HepG2 (cell line): ENCODE data around the gene USP1. TPM values are rescaled to one million over a fixed set of nuclear protein-coding genes. Genes with fewer than 3 reads are reported as not detected.

Source experiments
- KDM3A ChIP-seq: IDR thresholded peaks from 2 replicates; pipeline ENCODE4 v1.6.1; 2018; ENCODE audit warnings: low read depth, missing compliant biosample characterization
- SMAD9 ChIP-seq: sonication (generic); formaldehyde crosslinking; IDR thresholded peaks from 2 replicates; pipeline ENCODE4 v1.5.1; 2020; ENCODE audit warnings: mild to moderate bottlenecking, missing genetic modification reagents
- polyA plus RNA-seq, 8 experiments: library from polyadenylated mRNA; depleted of rRNA in 3 of 8; stranded (reverse) in 7 of 8; unstranded in 1 of 8; fragments of >200 nt; fragmentation: Illumina TruSeq in 4 of 8; extraction: Trizol in 4 of 8; gene quantifications; 2 replicates each; pipeline versions ENCODE4 v1.2.1 to v1.2.3, GENCODE V29; 2011 to 2016; ENCODE audit warnings: low read depth in 4 of 8, missing spikeins in 1 of 8, mixed read lengths in 1 of 8; ENCODE audit not compliant: insufficient read depth in 1 of 8
- total RNA-seq, 5 experiments: library from RNA; depleted of rRNA; stranded (reverse); fragments of >200 nt; fragmentation: Illumina TruSeq; extraction: Trizol; gene quantifications; 2 replicates each; pipeline ENCODE4 v1.2.3, GENCODE V29; 2016; ENCODE audit warnings: low read depth in 1 of 5
- TF ChIP-seq, protein P1 (sequence below): IDR thresholded peaks from 2 replicates; pipeline ENCODE4 v1.6.1; 2012; ENCODE audit warnings: low read length, improper control_type of control experiment
- TF ChIP-seq, protein P2 (sequence below): sonication (generic); formaldehyde crosslinking; IDR thresholded peaks from 2 replicates; pipeline ENCODE4 v1.8.0; 2022; ENCODE audit warnings: mild to moderate bottlenecking, missing genetic modification reagents
- TF ChIP-seq, protein P3 (sequence below): sonication (generic); formaldehyde crosslinking; IDR thresholded peaks from 2 replicates; pipeline ENCODE4 v1.5.1; 2020; ENCODE audit warnings: mild to moderate bottlenecking, missing genetic modification reagents, borderline replicate concordance
- TF ChIP-seq, protein P4 (sequence below): sonication (generic); formaldehyde crosslinking; IDR thresholded peaks from 2 replicates; pipeline ENCODE4 v1.5.0; 2020; ENCODE audit warnings: mild to moderate bottlenecking, missing genetic modification reagents, borderline replicate concordance
- TF ChIP-seq, protein P5 (sequence below): sonication (generic); formaldehyde crosslinking; IDR thresholded peaks from 2 replicates; pipeline ENCODE4 v1.4.0; 2020; ENCODE audit warnings: mild to moderate bottlenecking, missing genetic modification reagents

The USP1 gene
- total and polyA plus RNA-seq, 2 of the 13 experiments (the other 11 are each of a cell fraction or from before 2014, with no cell fraction given): 9.0 to 64.6 TPM

DNA sequence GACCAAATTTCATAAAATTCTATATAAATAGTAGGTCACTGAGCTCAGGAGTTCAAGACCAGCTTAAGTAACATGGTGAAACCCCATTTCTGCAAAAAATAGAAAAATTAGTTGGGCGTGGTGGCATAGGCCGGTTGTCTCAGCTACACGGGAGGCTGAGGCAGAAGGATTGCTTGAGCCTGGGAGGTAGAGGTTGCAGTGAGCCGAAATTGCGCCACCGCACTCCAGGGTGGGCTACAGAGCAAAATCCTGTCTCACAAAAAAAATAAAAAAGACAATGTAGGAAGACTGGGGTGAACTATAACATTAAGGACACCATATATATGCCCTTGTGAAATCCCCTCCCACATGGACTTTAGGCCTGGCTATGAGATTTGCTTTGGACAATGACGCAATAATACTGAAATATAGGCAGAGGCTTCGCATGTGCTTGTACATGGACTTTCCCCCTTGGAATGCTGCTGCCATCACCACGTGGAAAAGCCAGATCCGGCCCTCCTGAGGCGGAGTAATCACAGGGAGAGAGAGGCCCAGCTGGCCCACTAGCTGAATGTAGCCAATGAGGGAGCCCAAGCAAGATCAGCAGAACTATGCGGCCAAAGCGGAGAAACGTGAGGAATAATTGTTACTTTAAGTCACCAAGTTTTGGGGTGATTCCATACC lies 13.1 kb upstream of the USP1 start (continued):
- TF ChIP-seq, protein P1, sequence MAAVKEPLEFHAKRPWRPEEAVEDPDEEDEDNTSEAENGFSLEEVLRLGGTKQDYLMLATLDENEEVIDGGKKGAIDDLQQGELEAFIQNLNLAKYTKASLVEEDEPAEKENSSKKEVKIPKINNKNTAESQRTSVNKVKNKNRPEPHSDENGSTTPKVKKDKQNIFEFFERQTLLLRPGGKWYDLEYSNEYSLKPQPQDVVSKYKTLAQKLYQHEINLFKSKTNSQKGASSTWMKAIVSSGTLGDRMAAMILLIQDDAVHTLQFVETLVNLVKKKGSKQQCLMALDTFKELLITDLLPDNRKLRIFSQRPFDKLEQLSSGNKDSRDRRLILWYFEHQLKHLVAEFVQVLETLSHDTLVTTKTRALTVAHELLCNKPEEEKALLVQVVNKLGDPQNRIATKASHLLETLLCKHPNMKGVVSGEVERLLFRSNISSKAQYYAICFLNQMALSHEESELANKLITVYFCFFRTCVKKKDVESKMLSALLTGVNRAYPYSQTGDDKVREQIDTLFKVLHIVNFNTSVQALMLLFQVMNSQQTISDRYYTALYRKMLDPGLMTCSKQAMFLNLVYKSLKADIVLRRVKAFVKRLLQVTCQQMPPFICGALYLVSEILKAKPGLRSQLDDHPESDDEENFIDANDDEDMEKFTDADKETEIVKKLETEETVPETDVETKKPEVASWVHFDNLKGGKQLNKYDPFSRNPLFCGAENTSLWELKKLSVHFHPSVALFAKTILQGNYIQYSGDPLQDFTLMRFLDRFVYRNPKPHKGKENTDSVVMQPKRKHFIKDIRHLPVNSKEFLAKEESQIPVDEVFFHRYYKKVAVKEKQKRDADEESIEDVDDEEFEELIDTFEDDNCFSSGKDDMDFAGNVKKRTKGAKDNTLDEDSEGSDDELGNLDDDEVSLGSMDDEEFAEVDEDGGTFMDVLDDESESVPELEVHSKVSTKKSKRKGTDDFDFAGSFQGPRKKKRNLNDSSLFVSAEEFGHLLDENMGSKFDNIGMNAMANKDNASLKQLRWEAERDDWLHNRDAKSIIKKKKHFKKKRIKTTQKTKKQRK: no peak
- TF ChIP-seq, protein P2, sequence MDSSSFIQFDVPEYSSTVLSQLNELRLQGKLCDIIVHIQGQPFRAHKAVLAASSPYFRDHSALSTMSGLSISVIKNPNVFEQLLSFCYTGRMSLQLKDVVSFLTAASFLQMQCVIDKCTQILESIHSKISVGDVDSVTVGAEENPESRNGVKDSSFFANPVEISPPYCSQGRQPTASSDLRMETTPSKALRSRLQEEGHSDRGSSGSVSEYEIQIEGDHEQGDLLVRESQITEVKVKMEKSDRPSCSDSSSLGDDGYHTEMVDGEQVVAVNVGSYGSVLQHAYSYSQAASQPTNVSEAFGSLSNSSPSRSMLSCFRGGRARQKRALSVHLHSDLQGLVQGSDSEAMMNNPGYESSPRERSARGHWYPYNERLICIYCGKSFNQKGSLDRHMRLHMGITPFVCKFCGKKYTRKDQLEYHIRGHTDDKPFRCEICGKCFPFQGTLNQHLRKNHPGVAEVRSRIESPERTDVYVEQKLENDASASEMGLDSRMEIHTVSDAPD (CRISPR knock-in tag): peak; percentile 92
- TF ChIP-seq, protein P3, sequence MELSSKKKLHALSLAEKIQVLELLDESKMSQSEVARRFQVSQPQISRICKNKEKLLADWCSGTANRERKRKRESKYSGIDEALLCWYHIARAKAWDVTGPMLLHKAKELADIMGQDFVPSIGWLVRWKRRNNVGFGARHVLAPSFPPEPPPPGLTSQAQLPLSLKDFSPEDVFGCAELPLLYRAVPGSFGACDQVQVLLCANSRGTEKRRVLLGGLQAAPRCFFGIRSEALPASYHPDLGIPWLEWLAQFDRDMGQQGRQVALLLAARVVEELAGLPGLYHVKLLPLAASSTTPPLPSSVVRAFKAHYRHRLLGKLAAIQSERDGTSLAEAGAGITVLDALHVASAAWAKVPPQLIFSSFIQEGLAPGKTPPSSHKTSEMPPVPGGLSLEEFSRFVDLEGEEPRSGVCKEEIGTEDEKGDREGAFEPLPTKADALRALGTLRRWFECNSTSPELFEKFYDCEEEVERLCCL (CRISPR knock-in tag): 0 out of 2 replicates have a peak, but pooled peaks have one; percentile 80
- TF ChIP-seq, protein P4, sequence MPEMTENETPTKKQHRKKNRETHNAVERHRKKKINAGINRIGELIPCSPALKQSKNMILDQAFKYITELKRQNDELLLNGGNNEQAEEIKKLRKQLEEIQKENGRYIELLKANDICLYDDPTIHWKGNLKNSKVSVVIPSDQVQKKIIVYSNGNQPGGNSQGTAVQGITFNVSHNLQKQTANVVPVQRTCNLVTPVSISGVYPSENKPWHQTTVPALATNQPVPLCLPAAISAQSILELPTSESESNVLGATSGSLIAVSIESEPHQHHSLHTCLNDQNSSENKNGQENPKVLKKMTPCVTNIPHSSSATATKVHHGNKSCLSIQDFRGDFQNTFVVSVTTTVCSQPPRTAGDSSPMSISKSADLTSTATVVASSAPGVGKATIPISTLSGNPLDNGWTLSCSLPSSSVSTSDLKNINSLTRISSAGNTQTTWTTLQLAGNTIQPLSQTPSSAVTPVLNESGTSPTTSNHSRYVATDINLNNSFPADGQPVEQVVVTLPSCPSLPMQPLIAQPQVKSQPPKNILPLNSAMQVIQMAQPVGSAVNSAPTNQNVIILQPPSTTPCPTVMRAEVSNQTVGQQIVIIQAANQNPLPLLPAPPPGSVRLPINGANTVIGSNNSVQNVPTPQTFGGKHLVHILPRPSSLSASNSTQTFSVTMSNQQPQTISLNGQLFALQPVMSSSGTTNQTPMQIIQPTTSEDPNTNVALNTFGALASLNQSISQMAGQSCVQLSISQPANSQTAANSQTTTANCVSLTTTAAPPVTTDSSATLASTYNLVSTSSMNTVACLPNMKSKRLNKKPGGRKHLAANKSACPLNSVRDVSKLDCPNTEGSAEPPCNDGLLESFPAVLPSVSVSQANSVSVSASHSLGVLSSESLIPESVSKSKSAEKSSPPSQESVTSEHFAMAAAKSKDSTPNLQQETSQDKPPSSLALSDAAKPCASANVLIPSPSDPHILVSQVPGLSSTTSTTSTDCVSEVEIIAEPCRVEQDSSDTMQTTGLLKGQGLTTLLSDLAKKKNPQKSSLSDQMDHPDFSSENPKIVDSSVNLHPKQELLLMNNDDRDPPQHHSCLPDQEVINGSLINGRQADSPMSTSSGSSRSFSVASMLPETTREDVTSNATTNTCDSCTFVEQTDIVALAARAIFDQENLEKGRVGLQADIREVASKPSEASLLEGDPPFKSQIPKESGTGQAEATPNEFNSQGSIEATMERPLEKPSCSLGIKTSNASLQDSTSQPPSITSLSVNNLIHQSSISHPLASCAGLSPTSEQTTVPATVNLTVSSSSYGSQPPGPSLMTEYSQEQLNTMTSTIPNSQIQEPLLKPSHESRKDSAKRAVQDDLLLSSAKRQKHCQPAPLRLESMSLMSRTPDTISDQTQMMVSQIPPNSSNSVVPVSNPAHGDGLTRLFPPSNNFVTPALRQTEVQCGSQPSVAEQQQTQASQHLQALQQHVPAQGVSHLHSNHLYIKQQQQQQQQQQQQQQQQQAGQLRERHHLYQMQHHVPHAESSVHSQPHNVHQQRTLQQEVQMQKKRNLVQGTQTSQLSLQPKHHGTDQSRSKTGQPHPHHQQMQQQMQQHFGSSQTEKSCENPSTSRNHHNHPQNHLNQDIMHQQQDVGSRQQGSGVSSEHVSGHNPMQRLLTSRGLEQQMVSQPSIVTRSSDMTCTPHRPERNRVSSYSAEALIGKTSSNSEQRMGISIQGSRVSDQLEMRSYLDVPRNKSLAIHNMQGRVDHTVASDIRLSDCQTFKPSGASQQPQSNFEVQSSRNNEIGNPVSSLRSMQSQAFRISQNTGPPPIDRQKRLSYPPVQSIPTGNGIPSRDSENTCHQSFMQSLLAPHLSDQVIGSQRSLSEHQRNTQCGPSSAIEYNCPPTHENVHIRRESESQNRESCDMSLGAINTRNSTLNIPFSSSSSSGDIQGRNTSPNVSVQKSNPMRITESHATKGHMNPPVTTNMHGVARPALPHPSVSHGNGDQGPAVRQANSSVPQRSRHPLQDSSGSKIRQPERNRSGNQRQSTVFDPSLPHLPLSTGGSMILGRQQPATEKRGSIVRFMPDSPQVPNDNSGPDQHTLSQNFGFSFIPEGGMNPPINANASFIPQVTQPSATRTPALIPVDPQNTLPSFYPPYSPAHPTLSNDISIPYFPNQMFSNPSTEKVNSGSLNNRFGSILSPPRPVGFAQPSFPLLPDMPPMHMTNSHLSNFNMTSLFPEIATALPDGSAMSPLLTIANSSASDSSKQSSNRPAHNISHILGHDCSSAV (CRISPR knock-in tag): no peak
- TF ChIP-seq SMAD9 (CRISPR knock-in tag) (peak; percentile 72; the same call in 1 of the 2 replicates), KDM3A (CRISPR knock-in tag) (peak; percentile 27; the same call in 1 of the 2 replicates)
- TF ChIP-seq, protein P5, sequence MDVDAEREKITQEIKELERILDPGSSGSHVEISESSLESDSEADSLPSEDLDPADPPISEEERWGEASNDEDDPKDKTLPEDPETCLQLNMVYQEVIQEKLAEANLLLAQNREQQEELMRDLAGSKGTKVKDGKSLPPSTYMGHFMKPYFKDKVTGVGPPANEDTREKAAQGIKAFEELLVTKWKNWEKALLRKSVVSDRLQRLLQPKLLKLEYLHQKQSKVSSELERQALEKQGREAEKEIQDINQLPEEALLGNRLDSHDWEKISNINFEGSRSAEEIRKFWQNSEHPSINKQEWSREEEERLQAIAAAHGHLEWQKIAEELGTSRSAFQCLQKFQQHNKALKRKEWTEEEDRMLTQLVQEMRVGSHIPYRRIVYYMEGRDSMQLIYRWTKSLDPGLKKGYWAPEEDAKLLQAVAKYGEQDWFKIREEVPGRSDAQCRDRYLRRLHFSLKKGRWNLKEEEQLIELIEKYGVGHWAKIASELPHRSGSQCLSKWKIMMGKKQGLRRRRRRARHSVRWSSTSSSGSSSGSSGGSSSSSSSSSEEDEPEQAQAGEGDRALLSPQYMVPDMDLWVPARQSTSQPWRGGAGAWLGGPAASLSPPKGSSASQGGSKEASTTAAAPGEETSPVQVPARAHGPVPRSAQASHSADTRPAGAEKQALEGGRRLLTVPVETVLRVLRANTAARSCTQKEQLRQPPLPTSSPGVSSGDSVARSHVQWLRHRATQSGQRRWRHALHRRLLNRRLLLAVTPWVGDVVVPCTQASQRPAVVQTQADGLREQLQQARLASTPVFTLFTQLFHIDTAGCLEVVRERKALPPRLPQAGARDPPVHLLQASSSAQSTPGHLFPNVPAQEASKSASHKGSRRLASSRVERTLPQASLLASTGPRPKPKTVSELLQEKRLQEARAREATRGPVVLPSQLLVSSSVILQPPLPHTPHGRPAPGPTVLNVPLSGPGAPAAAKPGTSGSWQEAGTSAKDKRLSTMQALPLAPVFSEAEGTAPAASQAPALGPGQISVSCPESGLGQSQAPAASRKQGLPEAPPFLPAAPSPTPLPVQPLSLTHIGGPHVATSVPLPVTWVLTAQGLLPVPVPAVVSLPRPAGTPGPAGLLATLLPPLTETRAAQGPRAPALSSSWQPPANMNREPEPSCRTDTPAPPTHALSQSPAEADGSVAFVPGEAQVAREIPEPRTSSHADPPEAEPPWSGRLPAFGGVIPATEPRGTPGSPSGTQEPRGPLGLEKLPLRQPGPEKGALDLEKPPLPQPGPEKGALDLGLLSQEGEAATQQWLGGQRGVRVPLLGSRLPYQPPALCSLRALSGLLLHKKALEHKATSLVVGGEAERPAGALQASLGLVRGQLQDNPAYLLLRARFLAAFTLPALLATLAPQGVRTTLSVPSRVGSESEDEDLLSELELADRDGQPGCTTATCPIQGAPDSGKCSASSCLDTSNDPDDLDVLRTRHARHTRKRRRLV: 0 out of 2 replicates have a peak, but pooled peaks have one; percentile 70
